Left hindlimb (tissue), 1 donor: ENCODE results near the gene ZNF839.
"Not testable (repeated sequence)": the region's sequence is repeated elsewhere in the genome, so short reads cannot be mapped to it uniquely, and the experiment has no call there.

Source experiments
- DNase-seq: peaks from one replicate; pipeline ENCODE4 v3.0.0-alpha.2; 2018

ZNF839 gene

GRCh38 chr14:102314242-102315011, 5.1 kb upstream of the ZNF839 start:
- peak; percentile 86 for DNase-seq

- no peak for DNase-seq
These were observed 4.4 kb upstream of the ZNF839 start for GRCh38 chr14:102315121-102315520.

DNA sequence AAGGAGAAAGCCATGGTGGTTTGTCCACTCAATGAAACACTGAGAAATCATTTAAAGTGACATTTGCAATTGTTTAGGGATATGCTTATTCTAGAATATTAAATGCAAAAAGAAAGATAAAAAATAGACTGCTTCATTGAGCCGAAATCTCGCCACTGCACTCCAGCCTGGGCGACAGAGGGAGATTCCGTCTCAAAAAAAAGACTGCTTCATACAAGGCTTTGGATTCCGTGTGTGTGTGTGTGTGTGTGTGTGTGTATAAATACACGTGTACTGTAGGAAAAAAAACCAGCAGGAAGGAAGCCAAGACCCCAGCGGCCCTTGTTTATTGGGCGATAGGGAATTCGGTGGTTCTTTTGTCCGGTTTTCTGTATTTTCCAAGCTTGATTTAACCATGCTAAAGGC, 3.2 kb upstream of the ZNF839 start:
- DNase-seq, result peak; percentile 84

GRCh38 chr14:102316743-102317563, 2.6 kb upstream of the ZNF839 start:
- DNase-seq, result peak; percentile 96

- DNase-seq, result no peak
These were observed 1.8 kb upstream of the ZNF839 start for GRCh38 chr14:102317564-102318248.

- DNase-seq, result no peak
These were observed 717 bp upstream of the ZNF839 start for GRCh38 chr14:102318781-102319276.

DNA sequence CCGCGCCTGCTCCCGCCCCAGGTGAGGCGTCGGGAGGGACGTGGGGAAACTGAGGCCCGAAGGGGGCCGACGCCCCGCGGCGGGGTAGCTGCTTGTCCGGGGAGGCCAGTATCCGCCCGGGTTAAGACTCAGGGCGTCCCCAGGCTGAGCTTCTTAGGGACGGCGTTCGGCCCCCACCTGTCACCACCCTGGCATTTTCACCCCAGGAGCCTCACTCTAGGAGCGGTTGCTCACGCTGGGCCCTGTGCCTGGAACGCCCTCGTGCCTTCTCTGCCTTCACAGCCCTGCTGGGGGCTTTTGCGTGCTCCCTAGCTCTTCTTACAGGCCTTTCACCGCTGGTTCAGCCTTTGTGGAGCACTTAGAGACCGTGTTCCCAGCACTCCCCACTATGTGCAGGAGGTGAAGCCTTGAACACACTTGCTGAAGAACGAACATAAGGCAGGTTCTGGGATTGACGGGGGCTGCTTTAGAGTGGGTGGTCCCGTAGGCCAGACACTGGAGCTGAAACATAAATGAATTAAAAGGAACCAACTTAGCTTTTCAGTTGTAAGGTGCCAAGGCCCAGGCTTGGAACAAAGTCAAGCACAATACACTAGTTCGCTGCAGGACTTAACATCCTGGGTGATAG, 601 bp downstream of the ZNF839 start:
- DNase-seq, result peak; percentile 50

DNA sequence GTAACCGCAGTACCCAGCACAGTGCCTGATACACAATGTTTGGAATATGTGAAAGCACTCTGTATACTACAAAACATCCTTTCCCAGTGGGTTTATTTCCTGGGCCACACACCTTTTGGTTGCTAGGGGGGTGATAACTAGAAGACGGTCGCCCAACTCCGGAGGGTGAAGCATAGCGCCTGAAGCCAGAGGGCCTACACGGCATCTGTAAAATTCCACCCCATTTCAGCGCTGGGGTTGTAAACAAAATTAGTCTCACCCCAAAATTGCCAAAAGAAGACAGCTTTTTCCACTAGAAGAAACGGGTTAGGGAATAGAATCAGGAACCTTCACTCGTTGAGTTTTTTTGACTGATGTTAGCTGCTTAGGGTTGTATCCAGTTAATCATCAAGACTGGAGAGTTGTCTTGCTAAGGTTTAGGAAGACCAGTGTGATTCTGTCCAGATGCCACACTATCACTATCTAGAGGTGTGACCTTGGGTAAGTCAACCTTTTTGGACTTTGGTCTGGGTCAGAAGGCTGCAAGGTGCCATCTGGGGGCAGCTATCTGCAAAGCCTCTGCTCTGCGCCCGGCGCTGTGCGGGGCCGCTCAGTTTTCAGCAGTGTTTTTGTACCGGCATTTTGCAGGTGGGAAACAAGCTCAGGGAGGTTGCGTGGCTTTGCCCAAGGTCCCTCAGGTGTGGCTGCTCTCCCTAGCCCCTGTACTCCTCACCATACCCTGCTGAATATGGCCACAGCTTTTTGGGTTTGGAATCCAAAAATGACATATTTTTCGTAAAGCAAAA, 1.3 kb downstream of the ZNF839 start:
- no peak for DNase-seq

- no peak for DNase-seq
These were observed 2.2 kb downstream of the ZNF839 start for GRCh38 chr14:102321456-102322422.

- peak; percentile 59 for DNase-seq
These were observed 3.6 kb downstream of the ZNF839 start for GRCh38 chr14:102323102-102323501.

- no peak for DNase-seq
These were observed 6.3 kb downstream of the ZNF839 start for GRCh38 chr14:102325791-102326345.

GRCh38 chr14:102326583-102326982, 7.0 kb downstream of the ZNF839 start:
- DNase-seq, result no peak

DNA sequence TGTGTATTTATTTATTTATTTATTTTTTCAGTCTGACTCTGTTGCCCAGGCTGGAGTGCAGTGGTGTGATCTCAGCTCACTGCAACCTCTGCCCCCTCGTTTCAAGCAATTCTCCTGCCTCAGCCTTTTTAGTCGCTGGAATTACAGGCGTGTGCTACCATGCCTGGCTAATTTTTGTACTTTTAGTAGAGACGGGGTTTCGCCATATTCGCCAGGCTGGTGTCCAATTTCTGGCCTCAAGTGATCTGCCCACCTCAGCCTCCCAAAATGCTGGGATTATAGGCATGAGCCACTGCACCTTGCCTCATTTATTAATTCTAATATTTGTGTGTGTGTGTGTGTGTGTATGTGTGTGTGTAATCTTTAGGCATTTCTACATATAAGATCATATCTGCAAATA, 9.8 kb downstream of the ZNF839 start:
- DNase-seq, result not testable (repeated sequence)

GRCh38 chr14:102330806-102331205, 11.3 kb downstream of the ZNF839 start:
- no peak for DNase-seq

DNA sequence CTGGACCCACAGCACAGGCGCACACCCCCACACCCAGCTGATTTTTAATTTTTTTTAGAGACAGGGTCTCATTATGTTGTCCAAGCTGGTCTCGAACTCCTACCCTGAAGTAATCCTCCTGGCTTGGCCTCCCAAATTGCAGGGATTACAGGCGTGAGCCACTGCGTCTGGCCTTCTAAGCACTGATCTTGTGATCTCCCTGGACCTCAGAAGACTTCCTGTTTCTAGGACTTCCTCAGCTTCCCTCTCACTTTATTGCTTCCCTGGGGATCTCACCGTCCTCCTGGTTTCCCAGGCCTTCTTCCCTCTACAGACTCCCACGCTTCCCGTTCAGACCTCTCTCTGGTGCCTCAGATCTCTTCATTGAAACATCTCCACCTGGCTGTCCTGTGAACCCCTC, 13.8 kb downstream of the ZNF839 start:
- no peak for DNase-seq

GRCh38 chr14:102333795-102334705, 14.5 kb downstream of the ZNF839 start:
- DNase-seq, result no peak

GRCh38 chr14:102335163-102335562, 15.6 kb downstream of the ZNF839 start:
- no peak for DNase-seq

- DNase-seq, result no peak
These were observed 19.2 kb downstream of the ZNF839 start for GRCh38 chr14:102338724-102339123.

DNA sequence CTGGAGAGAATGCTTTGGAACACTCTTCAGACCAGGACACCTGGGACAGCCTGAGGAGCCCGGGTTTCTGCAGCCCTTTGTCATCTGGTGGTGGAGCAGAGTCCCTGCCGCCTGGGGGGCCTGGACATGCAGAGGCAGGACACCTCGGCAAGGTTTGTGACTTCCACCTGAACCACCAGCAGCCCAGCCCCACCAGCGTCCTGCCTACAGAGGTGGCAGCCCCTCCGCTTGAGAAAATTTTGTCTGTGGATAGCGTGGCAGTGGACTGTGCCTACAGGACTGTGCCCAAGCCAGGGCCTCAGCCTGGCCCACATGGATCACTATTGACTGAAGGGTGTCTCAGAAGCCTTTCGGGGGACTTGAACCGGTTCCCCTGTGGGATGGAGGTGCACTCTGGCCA, 22.0 kb downstream of the ZNF839 start:
- DNase-seq, result no peak
